HG03139 (cell line): ENCODE measurements around the gene NUDT3.
"Not testable (repeated sequence)": the region's sequence is repeated elsewhere in the genome, so short reads cannot be mapped to it uniquely, and the experiment has no call there.

ENCODE experiments used
- ATAC-seq: cut with Tn5 transposase; IDR thresholded peaks from one replicate; pipeline ENCODE4 v1.9.1; 2021; ENCODE audit not compliant: unreplicated experiment

The NUDT3 gene

GRCh38 chr6:34371865-34372264, 20.6 kb downstream of the NUDT3 start:
- not testable (repeated sequence) for ATAC-seq

- no peak for ATAC-seq
Observed at GRCh38 chr6:34370361-34370760, 22.1 kb downstream of the NUDT3 start.

GRCh38 chr6:34369385-34369784, 23.1 kb downstream of the NUDT3 start:
- no peak for ATAC-seq

- no peak for ATAC-seq
Observed at GRCh38 chr6:34366639-34366921, 25.9 kb downstream of the NUDT3 start.

GRCh38 chr6:34365781-34366638, 26.5 kb downstream of the NUDT3 start:
- not testable (repeated sequence) for ATAC-seq

- not testable (repeated sequence) for ATAC-seq
Observed at GRCh38 chr6:34363681-34364075, 28.8 kb downstream of the NUDT3 start.

- no peak for ATAC-seq
Observed at GRCh38 chr6:34362909-34363680, 29.4 kb downstream of the NUDT3 start.

- ATAC-seq, result no peak
Observed at GRCh38 chr6:34362176-34362575, 30.3 kb downstream of the NUDT3 start.

GRCh38 chr6:34360556-34360955, 31.9 kb downstream of the NUDT3 start:
- ATAC-seq, result no peak

GRCh38 chr6:34359418-34360158, 32.9 kb downstream of the NUDT3 start:
- ATAC-seq, result no peak

- no peak for ATAC-seq
Observed at GRCh38 chr6:34358389-34358905, 34.0 kb downstream of the NUDT3 start.

GRCh38 chr6:34357937-34358336, 34.5 kb downstream of the NUDT3 start:
- ATAC-seq, result no peak

- ATAC-seq, result no peak
Observed at GRCh38 chr6:34355889-34356288, 36.6 kb downstream of the NUDT3 start.

GRCh38 chr6:34354230-34354629, 38.2 kb downstream of the NUDT3 start:
- not testable (repeated sequence) for ATAC-seq

- not testable (repeated sequence) for ATAC-seq
Observed at GRCh38 chr6:34353530-34353929, 38.9 kb downstream of the NUDT3 start.

- ATAC-seq, result no peak
Observed at GRCh38 chr6:34352305-34352937, 40.0 kb downstream of the NUDT3 start.

GRCh38 chr6:34350934-34351217, 41.6 kb downstream of the NUDT3 start:
- ATAC-seq, result no peak

- no peak for ATAC-seq
Observed at GRCh38 chr6:34350137-34350933, 42.1 kb downstream of the NUDT3 start.

GRCh38 chr6:34349211-34349610, 43.3 kb downstream of the NUDT3 start:
- ATAC-seq, result no peak

GRCh38 chr6:34347303-34347702, 45.2 kb downstream of the NUDT3 start:
- no peak for ATAC-seq
